ENCODE data around the gene RAB40C.
A peak's percentile ranks its signal among the peaks of the same experiment; 100 is the strongest.

The RAB40C gene

GRCh38 chr16:647173-647902 is 57.5 kb downstream of the RAB40C start:
- H3K9ac ChIP-seq (ENCODE audit: low read depth in 1 of 2, low read length in 2 of 2), result peak overlapping the region; percentile 59 to 92

GRCh38 chr16:648071-648780 is 58.4 kb downstream of the RAB40C start:
- Histone ChIP-seq H3K27me3 (ENCODE audit: control insufficient read depth in 1 of 2, insufficient read depth in 2 of 2, low read length in 2 of 2) (no peaks in the 10 kb centered on the region), H3K27ac (ENCODE audit: low read depth, low read length) (peak overlapping the region; percentile 90), H3K4me1 (ENCODE audit: control insufficient read depth in 1 of 2, insufficient read depth in 2 of 2, low read length in 2 of 2) (peaks cover 52 to 59% of the 10 kb centered on the region in 2 donors), H3K4me3 (ENCODE audit: low read depth in 1 of 2, low read length in 2 of 2) (peak overlapping the region; percentile 67 to 89), H3K9ac (ENCODE audit: low read depth in 1 of 2, low read length in 2 of 2) (peak overlapping the region; percentile 82 to 92), H3K36me3 (ENCODE audit: control insufficient read depth in 1 of 2, insufficient read depth in 2 of 2, low read length in 2 of 2) (no peaks in the 10 kb centered on the region), H3K9me3 (ENCODE audit: control insufficient read depth in 1 of 2, low read length in 2 of 2) (no peaks in the 10 kb centered on the region)

More at GRCh38 chr16:647173-647902, 57.5 kb downstream of the RAB40C start:
- Histone ChIP-seq H3K9me3 (ENCODE audit: control insufficient read depth in 1 of 2, low read length in 2 of 2) (no peaks in the 10 kb centered on the region), H3K27me3 (ENCODE audit: control insufficient read depth in 1 of 2, insufficient read depth in 2 of 2, low read length in 2 of 2) (no peaks in the 10 kb centered on the region), H3K27ac (ENCODE audit: low read depth, low read length) (peak overlapping the region; percentile 77), H3K4me1 (ENCODE audit: control insufficient read depth in 1 of 2, insufficient read depth in 2 of 2, low read length in 2 of 2) (peaks cover 61 to 67% of the 10 kb centered on the region in 2 donors), H3K4me3 (ENCODE audit: low read depth in 1 of 2, low read length in 2 of 2) (peak overlapping the region; percentile 67 to 89), H3K36me3 (ENCODE audit: control insufficient read depth in 1 of 2, insufficient read depth in 2 of 2, low read length in 2 of 2) (no peaks in the 10 kb centered on the region)

GRCh38 chr16:648781-649589 is 59.1 kb downstream of the RAB40C start, which contains the start of gene WDR90:
Gene WDR90, plus strand, starts transcription at chr16:649365. Its CDS starts 52 bp downstream, at chr16:649417.
- Histone ChIP-seq H3K4me3 (ENCODE audit: low read depth in 1 of 2, low read length in 2 of 2) (peak within 1 kb of the TSS; percentile 67 to 89), H3K36me3 (ENCODE audit: control insufficient read depth in 1 of 2, insufficient read depth in 2 of 2, low read length in 2 of 2) (no peaks in the 10 kb centered on the region), H3K27ac (ENCODE audit: low read depth, low read length) (peak within 1 kb of the TSS; percentile 90), H3K9me3 (ENCODE audit: control insufficient read depth in 1 of 2, low read length in 2 of 2) (no peaks in the 10 kb centered on the region), H3K9ac (ENCODE audit: low read depth in 1 of 2, low read length in 2 of 2) (peak within 1 kb of the TSS; percentile 82 to 92), H3K4me1 (ENCODE audit: control insufficient read depth in 1 of 2, insufficient read depth in 2 of 2, low read length in 2 of 2) (peaks cover 51 to 53% of the 10 kb centered on the region in 2 donors), H3K27me3 (ENCODE audit: control insufficient read depth in 1 of 2, insufficient read depth in 2 of 2, low read length in 2 of 2) (no peaks in the 10 kb centered on the region)

DNA sequence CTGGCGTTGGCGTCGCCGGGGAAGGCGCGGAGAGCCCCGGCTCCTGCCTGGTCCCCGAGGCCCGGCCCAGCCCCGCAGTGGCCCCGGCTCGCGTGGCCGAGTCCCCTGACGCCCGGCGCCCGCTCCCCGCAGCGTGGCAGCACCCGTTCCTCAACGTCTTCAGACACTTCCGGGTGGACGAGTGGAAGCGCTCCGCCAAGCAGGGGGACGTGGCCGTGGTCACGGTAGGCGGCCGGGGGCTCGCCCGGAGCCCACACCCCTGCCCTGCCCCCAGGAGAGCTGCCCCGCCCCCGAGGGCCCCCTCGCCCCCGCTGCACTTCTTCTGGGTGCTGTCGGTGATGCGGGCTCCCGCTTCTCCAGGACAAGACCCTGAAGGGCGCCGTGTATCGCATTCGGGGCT is 59.8 kb downstream of the RAB40C start:
- Histone ChIP-seq H3K27ac (ENCODE audit: low read depth, low read length) (no peak overlapping the region), H3K4me1 (ENCODE audit: control insufficient read depth in 1 of 2, insufficient read depth in 2 of 2, low read length in 2 of 2) (peaks cover 46 to 47% of the 10 kb centered on the region in 2 donors), H3K9me3 (ENCODE audit: control insufficient read depth in 1 of 2, low read length in 2 of 2) (no peaks in the 10 kb centered on the region), H3K36me3 (ENCODE audit: control insufficient read depth in 1 of 2, insufficient read depth in 2 of 2, low read length in 2 of 2) (no peaks in the 10 kb centered on the region), H3K4me3 (ENCODE audit: low read depth in 1 of 2, low read length in 2 of 2) (peak overlapping the region; percentile 67 to 89), H3K9ac (ENCODE audit: low read depth in 1 of 2, low read length in 2 of 2) (peak overlapping the region; percentile 38 to 92), H3K27me3 (ENCODE audit: control insufficient read depth in 1 of 2, insufficient read depth in 2 of 2, low read length in 2 of 2) (no peaks in the 10 kb centered on the region)

- Histone ChIP-seq H3K36me3 (ENCODE audit: control insufficient read depth in 1 of 2, insufficient read depth in 2 of 2, low read length in 2 of 2) (peaks cover 0 to 3% of the 10 kb centered on the region in 2 donors), H3K4me3 (ENCODE audit: low read depth in 1 of 2, low read length in 2 of 2) (no peak overlapping the region), H3K9ac (ENCODE audit: low read depth in 1 of 2, low read length in 2 of 2) (no peak overlapping the region), H3K9me3 (ENCODE audit: control insufficient read depth in 1 of 2, low read length in 2 of 2) (no peaks in the 10 kb centered on the region), H3K27ac (ENCODE audit: low read depth, low read length) (no peak overlapping the region), H3K4me1 (ENCODE audit: control insufficient read depth in 1 of 2, insufficient read depth in 2 of 2, low read length in 2 of 2) (peaks cover 28 to 30% of the 10 kb centered on the region in 2 donors), H3K27me3 (ENCODE audit: control insufficient read depth in 1 of 2, insufficient read depth in 2 of 2, low read length in 2 of 2) (no peaks in the 10 kb centered on the region)
Measured at GRCh38 chr16:651844-652243, 62.0 kb downstream of the RAB40C start.

DNA sequence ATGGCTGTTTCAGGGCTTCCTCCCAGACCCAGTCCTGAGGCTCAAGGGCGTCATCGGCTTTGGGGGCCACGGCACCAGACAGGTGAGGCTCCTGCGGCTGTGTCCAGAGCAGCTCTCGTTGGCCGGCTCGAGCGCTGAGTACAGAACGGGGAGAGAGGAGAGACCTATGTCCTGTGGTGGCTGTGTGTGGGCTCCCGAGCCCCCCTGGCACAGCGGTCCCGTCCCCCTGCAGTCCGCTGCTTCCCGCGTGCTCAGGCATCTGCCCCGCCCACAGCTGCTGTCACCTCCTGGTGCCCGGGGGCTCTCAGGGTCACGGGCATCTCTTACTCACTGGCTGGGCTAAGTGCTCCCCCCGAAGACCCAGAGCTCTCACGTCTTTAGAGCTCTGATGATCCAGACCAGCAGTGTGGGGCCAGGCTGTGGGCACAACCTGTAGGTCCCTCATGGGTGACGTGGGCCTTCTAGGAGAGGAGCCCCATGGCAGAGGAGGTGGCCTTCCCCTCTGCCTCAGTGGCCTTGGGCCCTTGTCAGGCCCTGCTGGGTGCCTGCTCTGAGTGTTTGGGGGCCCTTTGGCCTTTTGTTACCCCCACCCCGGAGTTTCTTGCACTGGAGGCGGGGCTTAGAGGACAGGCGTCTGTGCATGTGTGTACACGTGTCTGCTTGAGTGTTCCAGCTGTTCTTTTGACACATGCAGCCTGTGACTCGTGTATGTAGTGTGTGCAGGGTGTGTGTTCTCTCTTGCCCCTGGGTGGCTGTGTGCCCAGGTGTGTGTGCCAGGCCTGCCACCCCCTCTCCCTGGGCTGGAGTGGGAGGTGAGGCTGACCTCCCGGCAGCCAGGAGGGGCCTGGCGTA is 62.8 kb downstream of the RAB40C start:
- Histone ChIP-seq H3K27me3 (ENCODE audit: control insufficient read depth in 1 of 2, insufficient read depth in 2 of 2, low read length in 2 of 2) (no peaks in the 10 kb centered on the region), H3K27ac (ENCODE audit: low read depth, low read length) (no peak overlapping the region), H3K9ac (ENCODE audit: low read depth in 1 of 2, low read length in 2 of 2) (no peak overlapping the region), H3K4me1 (ENCODE audit: control insufficient read depth in 1 of 2, insufficient read depth in 2 of 2, low read length in 2 of 2) (peaks cover 20 to 21% of the 10 kb centered on the region in 2 donors), H3K36me3 (ENCODE audit: control insufficient read depth in 1 of 2, insufficient read depth in 2 of 2, low read length in 2 of 2) (peaks cover 0 to 3% of the 10 kb centered on the region in 2 donors), H3K9me3 (ENCODE audit: control insufficient read depth in 1 of 2, low read length in 2 of 2) (no peaks in the 10 kb centered on the region), H3K4me3 (ENCODE audit: low read depth in 1 of 2, low read length in 2 of 2) (no peak overlapping the region)

- Histone ChIP-seq H3K27me3 (ENCODE audit: control insufficient read depth in 1 of 2, insufficient read depth in 2 of 2, low read length in 2 of 2) (no peaks in the 10 kb centered on the region), H3K27ac (ENCODE audit: low read depth, low read length) (no peak overlapping the region), H3K4me1 (ENCODE audit: control insufficient read depth in 1 of 2, insufficient read depth in 2 of 2, low read length in 2 of 2) (peaks cover 10 to 12% of the 10 kb centered on the region in 2 donors), H3K9me3 (ENCODE audit: control insufficient read depth in 1 of 2, low read length in 2 of 2) (no peaks in the 10 kb centered on the region), H3K9ac (ENCODE audit: low read depth in 1 of 2, low read length in 2 of 2) (no peak overlapping the region), H3K36me3 (ENCODE audit: control insufficient read depth in 1 of 2, insufficient read depth in 2 of 2, low read length in 2 of 2) (peaks cover 0 to 15% of the 10 kb centered on the region in 2 donors), H3K4me3 (ENCODE audit: low read depth in 1 of 2, low read length in 2 of 2) (no peak overlapping the region)
Measured at GRCh38 chr16:654034-654433, 64.2 kb downstream of the RAB40C start.

DNA sequence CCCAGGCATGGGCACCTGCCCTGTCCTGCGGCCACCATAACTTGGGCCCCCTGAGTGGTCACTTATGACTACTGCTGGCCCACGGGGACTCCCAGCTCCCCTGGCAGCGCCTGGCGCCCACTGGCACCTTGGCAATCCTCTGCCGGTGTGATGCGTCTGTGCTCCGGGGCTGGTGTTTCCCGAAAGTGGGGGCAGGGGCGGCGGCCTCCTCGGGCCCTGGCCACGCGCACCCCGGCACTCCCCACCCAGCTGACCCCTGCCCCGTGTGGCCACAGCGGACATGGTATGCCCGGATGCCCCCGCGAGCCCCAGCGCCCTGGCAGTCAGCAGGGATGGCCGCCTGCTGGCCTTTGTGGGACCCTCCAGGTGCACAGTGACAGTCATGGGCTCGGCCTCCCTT is 67.6 kb downstream of the RAB40C start:
- H3K4me1 ChIP-seq (ENCODE audit: control insufficient read depth in 1 of 2, insufficient read depth in 2 of 2, low read length in 2 of 2), result peaks cover 3 to 13% of the 10 kb centered on the region in 2 donors
- no peak overlapping the region for H3K4me3 ChIP-seq (ENCODE audit: low read depth in 1 of 2, low read length in 2 of 2)
- H3K9me3 ChIP-seq (ENCODE audit: control insufficient read depth in 1 of 2, low read length in 2 of 2), result no peaks in the 10 kb centered on the region
- H3K9ac ChIP-seq (ENCODE audit: low read depth in 1 of 2, low read length in 2 of 2), result no peak overlapping the region
- H3K36me3 ChIP-seq (ENCODE audit: control insufficient read depth in 1 of 2, insufficient read depth in 2 of 2, low read length in 2 of 2), result peaks cover 0 to 16% of the 10 kb centered on the region in 2 donors
- H3K27ac ChIP-seq (ENCODE audit: low read depth, low read length), result no peak overlapping the region
- no peaks in the 10 kb centered on the region for H3K27me3 ChIP-seq (ENCODE audit: control insufficient read depth in 1 of 2, insufficient read depth in 2 of 2, low read length in 2 of 2)

All from duodenal mucosa (tissue), 2 donors.